ENCODE data around the gene DGCR2. TPM values are rescaled to one million over a fixed set of nuclear protein-coding genes. Genes with fewer than 3 reads are reported as not detected.
A peak's percentile ranks its signal among the peaks of the same experiment; 100 is the strongest.
"Not testable (repeated sequence)": the region's sequence is repeated elsewhere in the genome, so short reads cannot be mapped to it uniquely, and the experiment has no call there.

The DGCR2 gene
- total RNA-seq, 2 donors from 2014 or later: 28.3 to 35.2 TPM

DNA sequence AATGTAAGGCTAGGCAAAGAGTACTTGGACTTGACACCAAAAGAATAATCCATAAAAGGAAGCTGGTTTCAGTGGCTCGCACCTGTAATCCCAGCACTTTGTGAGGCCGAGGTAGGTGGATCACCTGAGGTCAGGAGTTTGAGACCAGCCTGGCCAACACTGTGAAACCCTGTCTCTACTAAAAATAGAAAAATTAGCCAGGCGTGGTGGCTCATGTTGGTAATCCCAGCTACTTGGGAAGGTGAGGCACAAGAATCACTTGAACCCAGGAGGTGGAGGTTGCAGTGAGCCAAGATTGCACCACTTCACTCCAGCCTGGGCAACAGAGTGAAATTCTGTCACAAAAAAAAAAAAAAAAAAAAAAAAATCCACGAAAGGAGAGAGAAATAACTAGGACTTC is 71.4 kb downstream of the DGCR2 start:
- intact Hi-C loops (cut with DNase I): not testable (repeated sequence)
- peak; percentile 6 for DNase-seq (ENCODE audit: low spot score)

DNA sequence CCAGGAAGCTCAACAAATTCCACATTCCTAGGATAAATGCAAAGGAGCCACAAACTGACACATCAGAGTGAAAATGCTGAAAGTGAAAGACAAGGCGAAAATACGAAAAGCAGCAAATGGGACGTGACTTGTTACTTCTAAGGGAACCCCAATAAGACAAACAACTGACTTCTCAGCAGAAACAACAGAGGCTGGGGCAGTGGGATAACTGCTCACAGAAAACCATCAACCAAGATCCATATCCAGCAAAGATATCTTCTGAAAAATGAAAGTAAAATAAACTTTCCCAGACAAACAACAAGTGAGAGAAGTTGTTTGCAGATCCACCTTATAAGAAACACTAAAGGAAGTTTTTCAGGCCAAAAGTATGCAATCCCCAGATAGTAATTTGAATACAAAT is 72.1 kb downstream of the DGCR2 start:
- intact Hi-C loops (cut with DNase I): no loop called here
- no peak for DNase-seq (ENCODE audit: low spot score)

- intact Hi-C loops (cut with DNase I): loop anchor here in 1 of 2 donors (10.0 kb wide), 1 partner anchor 54 kb away; no protein-coding TSS in a partner anchor
- peak; percentile 61 for DNase-seq (ENCODE audit: low spot score)
Observed at GRCh38 chr22:19048531-19048930, 73.7 kb downstream of the DGCR2 start.

DNA sequence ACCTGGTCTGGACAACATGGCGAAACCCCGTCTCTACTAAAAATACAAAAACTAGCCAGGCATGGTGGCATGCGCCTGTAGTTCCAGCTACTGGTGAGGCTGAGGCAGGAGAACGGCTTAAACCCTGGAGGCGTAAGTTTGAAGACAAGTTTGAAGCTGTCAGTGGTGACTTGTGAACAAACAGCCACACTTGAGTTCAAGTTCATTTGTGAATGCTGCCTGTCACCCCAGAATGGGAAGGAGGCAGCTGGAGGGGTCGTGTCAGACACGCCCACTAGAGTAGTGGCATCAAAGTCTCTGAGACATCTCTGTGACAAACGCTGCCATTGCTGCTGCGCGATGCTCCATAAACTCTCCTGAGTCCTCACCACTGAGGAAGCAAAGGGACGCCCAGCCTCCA is 74.2 kb downstream of the DGCR2 start:
- intact Hi-C loops (cut with DNase I): loop anchor here in 1 of 2 donors (10.0 kb wide), 1 partner anchor 53 kb away; no protein-coding TSS in a partner anchor
- DNase-seq (ENCODE audit: low spot score): peak; percentile 30

GRCh38 chr22:19046719-19047609 is 75.2 kb downstream of the DGCR2 start:
- intact Hi-C loops (cut with DNase I): loop anchor here in 1 of 2 donors (10.0 kb wide), 1 partner anchor 52 kb away; no protein-coding TSS in a partner anchor
- DNase-seq (ENCODE audit: low spot score): peak; percentile 38

GRCh38 chr22:19046287-19046686 is 75.9 kb downstream of the DGCR2 start:
- no peak for DNase-seq (ENCODE audit: low spot score)
- intact Hi-C loops (cut with DNase I): loop anchor here in 1 of 2 donors (10.0 kb wide), 1 partner anchor 51 kb away; no protein-coding TSS in a partner anchor

DNA sequence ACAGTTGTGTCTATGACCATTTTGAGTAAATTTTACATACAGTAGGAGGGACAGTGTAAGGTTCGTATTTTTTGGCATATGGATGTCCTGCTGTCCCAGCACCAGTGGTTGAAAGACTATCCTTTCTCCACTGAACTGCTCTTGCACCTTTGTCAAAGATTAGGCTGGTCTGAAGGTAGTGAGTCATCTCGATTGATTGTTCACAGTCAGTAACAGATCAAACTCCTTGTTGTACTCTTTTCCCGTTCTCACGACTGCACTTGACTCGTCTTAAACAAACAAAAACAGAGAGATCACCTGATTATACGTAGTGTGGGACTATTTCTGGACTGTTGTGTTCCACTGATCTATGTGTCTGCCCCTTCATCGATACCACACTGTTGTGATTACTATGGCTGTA is 77.1 kb downstream of the DGCR2 start:
- intact Hi-C loops (cut with DNase I): loop anchor here in 1 of 2 donors (10.0 kb wide), 1 partner anchor 50 kb away; no protein-coding TSS in a partner anchor
- no peak for DNase-seq (ENCODE audit: low spot score)

- intact Hi-C loops (cut with DNase I): loop anchor here in 1 of 2 donors (10.0 kb wide), 1 partner anchor 50 kb away; no protein-coding TSS in a partner anchor
- peak; percentile 43 for DNase-seq (ENCODE audit: low spot score)
Observed at GRCh38 chr22:19044381-19044780, 77.8 kb downstream of the DGCR2 start.

GRCh38 chr22:19043121-19044085 is 78.8 kb downstream of the DGCR2 start:
- DNase-seq (ENCODE audit: low spot score): peak; percentile 16
- intact Hi-C loops (cut with DNase I): loop anchor here in 1 of 2 donors (10.0 kb wide), 1 partner anchor 49 kb away; no protein-coding TSS in a partner anchor

DNA sequence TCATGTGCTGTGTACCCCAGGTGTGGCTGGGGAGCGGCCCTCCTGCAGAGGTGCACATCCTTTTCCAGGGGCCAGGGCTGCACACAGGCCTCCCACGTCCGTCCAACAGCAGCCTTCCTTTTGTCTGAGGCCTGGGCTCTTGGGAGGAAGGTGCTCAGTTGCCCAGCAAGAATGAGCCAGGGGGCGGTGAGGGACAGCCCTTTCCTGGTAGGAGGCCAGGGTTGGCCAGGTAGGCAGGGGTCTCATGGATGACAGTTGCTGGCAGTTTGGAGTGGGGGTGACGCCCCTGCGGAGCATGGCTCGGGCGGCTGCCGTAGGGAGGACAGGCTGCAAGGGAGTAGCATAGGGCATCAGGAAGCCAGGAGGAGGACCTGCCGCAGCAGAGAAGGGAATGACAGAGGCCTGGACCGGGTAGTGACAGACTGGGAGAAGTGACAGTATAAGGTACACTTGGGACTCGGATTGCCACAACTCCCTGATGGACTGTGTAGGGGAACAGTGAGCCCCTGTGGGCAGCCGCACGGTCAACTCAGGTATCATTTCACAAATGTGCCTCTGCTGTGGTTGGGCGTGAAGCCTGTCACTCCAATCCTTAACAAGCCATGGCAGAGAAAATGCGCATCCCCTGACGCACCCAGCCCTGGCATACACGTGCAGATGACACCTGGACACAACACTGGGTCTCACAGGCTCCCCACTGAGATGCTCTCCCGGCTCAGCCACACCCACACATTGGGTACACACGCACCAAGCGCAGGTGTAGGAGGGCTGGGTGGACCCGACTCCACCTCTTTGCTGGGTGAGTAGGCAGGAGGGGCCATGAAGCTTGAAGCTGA is 79.7 kb downstream of the DGCR2 start:
- DNase-seq (ENCODE audit: low spot score): peak; percentile 73
- intact Hi-C loops (cut with DNase I): loop anchor here in 1 of 2 donors (10.0 kb wide), 1 partner anchor 48 kb away; no protein-coding TSS in a partner anchor

- peak; percentile 66 for DNase-seq (ENCODE audit: low spot score)
- intact Hi-C loops (cut with DNase I): loop anchor here in 1 of 2 donors (10.0 kb wide), 1 partner anchor 47 kb away; no protein-coding TSS in a partner anchor
Observed at GRCh38 chr22:19041704-19042074, 80.5 kb downstream of the DGCR2 start.

- peak; percentile 76 for DNase-seq (ENCODE audit: low spot score)
- intact Hi-C loops (cut with DNase I): loop anchor here in 1 of 2 donors (10.0 kb wide), 1 partner anchor 46 kb away; no protein-coding TSS in a partner anchor
Observed at GRCh38 chr22:19040888-19041703, 81.1 kb downstream of the DGCR2 start.

- intact Hi-C loops (cut with DNase I): loop anchor here in 1 of 2 donors (10.0 kb wide), 1 partner anchor 46 kb away; no protein-coding TSS in a partner anchor
- peak; percentile 62 for DNase-seq (ENCODE audit: low spot score)
Observed at GRCh38 chr22:19040391-19040861, 81.8 kb downstream of the DGCR2 start.

GRCh38 chr22:19039796-19040280 is 82.4 kb downstream of the DGCR2 start:
- intact Hi-C loops (cut with DNase I): loop anchor here in 1 of 2 donors (10.0 kb wide), 1 partner anchor 45 kb away; no protein-coding TSS in a partner anchor
- DNase-seq (ENCODE audit: low spot score): peak; percentile 54

DNA sequence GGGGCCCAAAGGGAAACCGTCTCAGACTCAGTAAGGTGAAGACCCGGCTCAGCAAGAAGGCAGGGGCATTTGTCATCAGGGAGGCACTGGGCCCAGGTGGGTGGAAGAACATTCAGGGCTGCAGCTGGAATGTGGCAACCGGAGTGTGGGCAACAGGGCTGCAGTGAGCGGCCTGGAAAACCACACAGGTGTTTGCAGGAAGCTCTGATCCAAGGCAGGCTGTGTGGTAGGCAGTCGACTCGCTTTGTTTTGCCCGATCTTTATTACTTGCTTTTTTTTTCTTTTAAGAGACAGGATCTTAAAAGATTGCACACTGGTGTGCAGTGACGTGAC is 82.8 kb downstream of the DGCR2 start:
- intact Hi-C loops (cut with DNase I): no loop called here
- DNase-seq (ENCODE audit: low spot score): no peak

DNA sequence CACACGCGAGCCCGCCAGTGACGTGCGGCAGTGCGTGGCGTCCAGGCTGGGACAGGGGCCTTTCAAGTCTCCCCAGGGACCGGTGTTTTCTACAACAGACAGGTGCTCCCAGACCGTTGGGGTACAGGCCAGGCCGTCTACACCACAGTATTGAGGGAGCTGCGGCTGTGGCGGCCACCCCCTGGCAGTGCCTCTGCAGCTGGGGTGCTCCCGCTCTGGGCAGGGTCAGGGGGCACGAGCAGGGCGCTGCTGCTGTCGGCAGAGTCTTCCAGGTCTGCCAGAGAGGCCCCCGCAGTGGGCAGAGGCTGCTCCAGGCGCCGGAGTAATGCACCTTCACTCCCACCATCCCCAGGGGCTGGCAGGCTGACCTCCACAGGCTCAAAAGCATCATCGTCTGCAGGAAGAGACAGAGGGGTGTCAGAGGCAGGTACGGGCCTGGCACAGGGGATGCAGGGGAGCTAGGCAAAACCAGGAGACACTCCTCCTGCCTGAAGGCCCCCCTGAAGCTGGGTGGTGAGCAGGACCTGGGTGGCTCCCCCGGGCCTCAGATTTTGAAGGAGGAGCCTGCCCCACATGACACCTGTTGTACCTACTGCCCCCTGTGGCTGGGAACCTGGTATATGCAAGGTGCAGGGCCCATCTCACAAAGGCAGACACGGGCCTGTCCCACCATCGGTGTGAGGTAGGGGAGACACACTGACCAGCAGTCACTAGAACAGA is 83.3 kb downstream of the DGCR2 start:
- intact Hi-C loops (cut with DNase I): no loop called here
- DNase-seq (ENCODE audit: low spot score): peak; percentile 74

GRCh38 chr22:19038164-19038546 is 84.1 kb downstream of the DGCR2 start:
- intact Hi-C loops (cut with DNase I): no loop called here
- DNase-seq (ENCODE audit: low spot score): no peak

All from posterior vena cava (tissue), 2 donors.